ENCODE measurements around the gene DYNLL2.

DNA sequence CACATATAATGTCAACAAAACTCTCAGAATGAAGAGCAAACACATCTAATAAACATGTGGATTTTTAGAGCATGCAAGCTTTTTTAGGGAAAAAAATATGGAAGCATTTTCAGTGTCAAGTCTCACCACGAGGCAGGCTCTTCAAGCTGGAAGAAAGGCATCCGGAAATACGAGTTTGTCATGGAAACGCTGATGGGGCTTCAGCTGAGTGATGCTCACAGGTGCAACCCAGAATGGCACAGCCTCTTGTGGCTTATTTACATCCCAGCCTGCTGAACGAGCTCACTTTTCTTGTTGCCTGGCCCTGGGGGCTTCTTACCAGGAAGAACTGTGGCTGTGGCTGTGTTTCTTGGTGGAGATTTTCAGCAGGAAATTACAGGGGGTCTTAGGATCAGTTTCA lies 24.1 kb upstream of the DYNLL2 start:
- TF ChIP-seq POLR2A (IDR thresholded peaks at IDR 0.05; ENCODE audit: low read depth, low read length) (no peak), POLR2AphosphoS5 (IDR thresholded peaks at IDR 0.05; ENCODE audit: low read depth, low read length) (no peak)

Data from GM12891 (cell line).